GM23248 (cell line): ENCODE results near the gene ZBTB46.

ENCODE experiments used
- EZH2 ChIP-seq: fragments of 200-600 bp; sonication (generic); IDR thresholded peaks from 2 replicates; pipeline ENCODE4 v1.6.1; 2018; ENCODE audit warnings: antibody characterized with exemption, mild to moderate bottlenecking; ENCODE audit not compliant: insufficient read depth, poor library complexity, severe bottlenecking
- EZH2phosphoT487 ChIP-seq: fragments of 200-600 bp; sonication (generic); IDR thresholded peaks from 2 replicates; pipeline ENCODE4 v1.6.1; 2018; ENCODE audit warnings: antibody characterized with exemption, moderate library complexity, mild to moderate bottlenecking, low read depth; ENCODE audit not compliant: insufficient read depth

GRCh38 chr20:63773571-63774241 lies 57.4 kb downstream of the ZBTB46 start:
- TF ChIP-seq EZH2 (no peak), EZH2phosphoT487 (no peak)
